HG03342 (cell line): Measurements from ENCODE around the gene MAB21L2.
"Not testable (repeated sequence)": the region's sequence is repeated elsewhere in the genome, so short reads cannot be mapped to it uniquely, and the experiment has no call there.

Experiments used
- ATAC-seq: cut with Tn5 transposase; IDR thresholded peaks from one replicate; pipeline ENCODE4 v1.9.1; 2021; ENCODE audit warnings: mild to moderate bottlenecking, moderate library complexity; ENCODE audit not compliant: unreplicated experiment

The MAB21L2 gene

DNA sequence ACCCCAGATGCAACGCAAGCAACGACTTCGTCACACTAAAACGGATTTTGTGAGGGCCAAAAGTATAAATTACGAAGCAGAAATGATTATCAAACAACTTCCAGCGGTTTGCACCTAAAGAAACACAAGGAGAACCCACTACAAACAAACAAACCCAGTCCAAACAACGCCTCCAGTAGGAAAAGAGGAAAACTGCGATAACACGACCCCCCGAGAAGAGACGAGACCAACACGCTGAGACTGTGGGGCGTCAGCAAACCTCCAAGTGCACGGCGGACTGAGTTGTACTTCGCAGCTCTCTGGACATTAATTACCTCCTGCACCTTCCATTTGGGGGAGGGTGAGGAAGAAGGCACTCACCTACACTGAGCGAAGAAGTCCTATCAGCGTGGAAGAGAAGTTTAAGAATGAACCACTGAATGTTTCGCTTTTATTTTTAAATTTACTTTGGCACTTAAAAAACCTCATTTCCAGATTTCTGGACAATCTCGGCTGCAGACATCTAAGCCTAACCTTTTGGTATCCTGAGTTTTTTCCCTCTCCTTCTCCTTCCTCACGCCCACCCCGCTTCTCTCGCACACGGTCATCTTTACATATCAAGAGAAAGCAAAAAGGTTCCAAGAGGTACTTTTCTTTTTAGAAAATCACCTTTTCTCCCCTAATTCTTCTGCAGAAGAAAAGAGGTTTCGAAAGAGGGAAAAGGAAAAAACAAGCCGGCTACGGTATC, at the start of gene MAB21L2:
Gene MAB21L2, plus strand, starts transcription at position 6 of the 727 bp plus-strand sequence. CDS start 879 bp downstream, outside the sequence.
- no peak for ATAC-seq

DNA sequence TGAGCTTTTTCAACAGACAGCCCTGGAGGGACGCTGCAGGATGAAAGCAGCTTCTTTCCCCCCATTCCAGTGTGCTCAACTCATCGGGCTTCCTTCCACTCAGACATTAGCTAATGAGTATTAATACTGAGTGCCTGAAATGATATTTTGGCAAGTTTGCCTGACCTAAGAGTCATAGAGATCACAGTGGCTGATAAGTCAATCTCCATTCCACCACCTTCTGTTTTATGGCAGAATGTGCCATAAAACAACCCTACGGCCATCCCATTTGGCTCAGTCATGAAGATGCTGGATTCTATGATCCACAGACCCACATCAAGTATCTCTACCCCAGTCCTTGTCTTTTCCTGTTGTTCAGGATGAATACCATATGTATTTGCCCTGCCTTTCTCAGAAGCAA, 48.3 kb upstream of the MAB21L2 start:
- no peak for ATAC-seq

DNA sequence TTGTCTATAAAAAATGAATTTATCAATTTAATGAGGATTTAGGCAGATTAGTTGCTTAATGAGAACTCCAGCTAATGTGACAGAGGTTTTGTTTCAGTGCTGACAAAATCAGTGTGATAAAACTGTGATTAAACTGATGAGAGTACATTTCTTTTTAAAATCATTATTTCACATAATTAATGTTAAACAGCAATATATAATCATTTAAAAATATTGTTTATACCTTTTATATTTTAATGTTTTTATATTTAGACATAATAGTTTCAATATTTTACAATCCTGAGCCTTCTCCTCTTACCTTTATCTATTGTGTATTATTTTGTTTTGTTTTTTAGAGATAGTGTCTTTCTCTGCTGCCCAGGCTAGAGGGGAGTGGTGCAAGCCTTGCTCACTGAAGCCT, 47.1 kb upstream of the MAB21L2 start:
- ATAC-seq, result no peak

DNA sequence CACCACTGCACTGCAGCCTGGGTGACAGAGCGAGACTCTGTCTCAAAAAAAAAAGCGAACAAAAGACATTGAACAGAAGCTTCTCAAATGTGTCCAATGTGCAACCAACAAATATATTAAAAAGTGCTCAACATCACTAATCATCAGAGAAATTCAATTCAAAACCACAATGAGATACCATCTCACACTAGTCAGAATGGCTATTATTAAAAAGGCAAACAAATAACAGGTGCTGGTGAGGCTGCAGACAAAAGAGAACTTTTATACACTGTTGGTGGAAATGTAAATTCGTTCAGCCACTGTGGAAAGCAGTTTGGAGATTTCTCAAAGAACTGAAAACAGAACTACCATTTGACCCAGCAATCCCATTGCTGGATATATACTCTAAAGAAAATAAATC, 44.0 kb upstream of the MAB21L2 start:
- not testable (repeated sequence) for ATAC-seq

DNA sequence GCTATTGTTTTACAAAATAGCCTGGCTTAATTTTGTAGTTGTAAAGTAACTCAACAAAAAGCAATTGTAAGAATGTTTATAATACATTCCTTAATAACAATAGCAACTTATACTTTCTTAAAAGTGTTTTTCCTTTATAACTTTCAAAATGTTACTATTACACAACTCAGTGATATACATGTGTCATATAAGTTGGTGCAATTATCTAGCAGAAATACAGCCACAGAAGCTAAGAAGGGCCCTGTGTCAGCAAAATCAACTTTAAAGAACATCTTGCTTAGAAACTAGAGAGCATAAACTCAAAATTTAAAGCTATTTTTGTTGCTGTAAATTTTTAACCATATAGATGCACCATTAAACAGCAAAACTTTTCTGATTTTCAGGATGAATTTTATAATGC, 41.4 kb upstream of the MAB21L2 start:
- no peak for ATAC-seq

DNA sequence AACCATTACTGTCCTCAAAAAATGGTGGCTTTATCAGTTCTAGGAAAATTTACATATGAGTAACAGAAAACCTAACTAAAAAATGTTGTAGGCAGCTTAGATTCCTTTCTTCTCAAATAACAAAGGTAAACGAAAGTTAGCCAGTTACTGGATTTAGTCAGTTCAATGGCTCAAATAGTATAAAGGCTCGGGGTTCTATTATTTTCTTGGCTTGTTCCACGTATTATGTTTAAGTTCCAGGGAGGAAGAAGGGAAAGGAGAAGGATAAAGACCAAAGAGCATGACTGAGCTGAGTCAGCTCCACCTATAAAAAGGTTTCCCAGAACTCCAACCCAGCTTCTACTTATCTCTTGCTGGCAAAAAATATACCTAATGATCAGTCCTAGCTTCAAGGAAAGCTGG, 41.0 kb upstream of the MAB21L2 start:
- ATAC-seq, result no peak

DNA sequence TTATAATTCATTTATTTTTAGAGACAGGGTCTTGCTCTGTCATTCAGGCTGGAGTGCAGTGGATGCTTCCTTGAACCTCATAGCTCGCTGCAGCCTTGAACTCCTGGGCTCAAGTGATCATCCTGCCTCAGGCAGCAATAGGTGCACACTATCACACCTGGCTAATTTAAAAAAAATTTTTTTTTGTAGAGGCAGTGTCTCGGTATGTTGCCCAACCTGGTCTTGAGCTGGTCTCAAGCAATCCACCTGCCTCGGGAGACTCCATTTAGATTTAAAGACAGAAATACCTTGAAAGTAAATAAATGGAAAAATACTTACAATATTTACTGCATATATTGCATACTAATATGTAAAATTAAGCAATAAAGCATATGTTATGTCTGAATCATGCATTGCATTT, 40.3 kb upstream of the MAB21L2 start:
- ATAC-seq, result no peak

DNA sequence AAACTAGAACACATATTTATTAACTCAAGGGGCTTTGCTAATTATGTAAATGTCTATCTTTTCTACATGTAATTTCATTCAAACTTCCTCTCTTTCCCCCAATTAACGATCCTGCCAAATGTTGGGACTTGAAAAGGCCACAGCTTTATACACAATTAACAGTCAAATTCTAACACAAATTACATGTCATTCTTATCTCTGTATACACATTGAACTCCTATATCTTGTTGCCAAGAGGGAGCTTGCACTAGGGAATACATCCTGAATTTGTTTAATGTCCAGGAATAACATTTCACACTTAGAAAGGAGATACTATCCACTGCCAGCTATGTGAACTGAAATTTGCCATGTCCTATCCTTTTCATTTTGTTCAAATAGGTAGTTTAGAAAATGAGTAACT, 38.9 kb upstream of the MAB21L2 start:
- ATAC-seq, result no peak

DNA sequence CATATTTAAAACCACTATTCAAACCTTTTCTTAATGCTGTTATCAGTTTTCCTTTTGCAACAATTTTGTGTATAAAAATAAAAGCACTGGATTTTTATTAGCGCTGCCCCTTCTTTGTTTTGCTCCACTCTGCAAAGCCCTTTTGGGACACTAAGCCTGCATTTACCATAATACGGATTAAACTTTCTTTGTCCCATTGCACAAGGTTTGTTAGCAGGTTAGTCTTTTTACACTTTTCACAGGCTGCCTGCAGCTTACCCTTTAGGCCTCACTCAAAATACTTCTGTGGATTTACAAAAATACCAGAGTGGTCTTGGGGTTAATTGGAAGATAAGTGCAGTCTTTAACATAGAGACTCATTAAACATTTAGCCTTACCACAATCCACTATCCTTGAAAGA, 35.7 kb upstream of the MAB21L2 start:
- ATAC-seq, result no peak

DNA sequence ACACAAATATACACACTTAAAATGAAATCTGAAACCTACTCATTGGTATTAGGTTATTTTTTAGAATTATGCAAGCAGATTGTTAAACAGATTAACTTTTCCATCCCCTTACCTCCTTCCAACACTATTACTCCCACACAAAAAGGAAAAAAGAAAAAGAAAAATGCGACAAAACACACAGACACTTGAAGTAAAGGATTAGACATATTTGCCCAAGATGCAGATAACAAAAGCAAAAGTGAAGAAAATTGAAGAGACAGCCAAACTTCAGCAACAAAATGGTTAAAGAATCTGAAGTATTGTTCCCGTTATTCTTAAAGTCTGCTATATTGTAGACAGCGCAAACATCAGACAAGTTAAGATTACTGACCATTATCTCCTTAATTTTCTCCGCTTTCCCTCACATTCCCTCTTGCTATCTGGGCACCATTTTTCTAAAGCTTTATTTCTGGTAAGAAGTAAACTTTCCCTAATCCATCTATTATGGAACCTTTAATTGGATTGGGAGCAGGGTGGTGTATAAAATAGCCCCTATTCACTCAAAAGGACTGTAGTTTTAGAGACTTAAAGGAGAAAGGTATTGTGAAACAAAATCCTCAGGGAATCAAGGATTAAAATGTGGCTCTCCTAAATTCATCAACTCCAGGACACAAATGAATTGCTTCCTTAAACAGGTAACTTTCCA, 34.7 kb upstream of the MAB21L2 start:
- ATAC-seq, result no peak

DNA sequence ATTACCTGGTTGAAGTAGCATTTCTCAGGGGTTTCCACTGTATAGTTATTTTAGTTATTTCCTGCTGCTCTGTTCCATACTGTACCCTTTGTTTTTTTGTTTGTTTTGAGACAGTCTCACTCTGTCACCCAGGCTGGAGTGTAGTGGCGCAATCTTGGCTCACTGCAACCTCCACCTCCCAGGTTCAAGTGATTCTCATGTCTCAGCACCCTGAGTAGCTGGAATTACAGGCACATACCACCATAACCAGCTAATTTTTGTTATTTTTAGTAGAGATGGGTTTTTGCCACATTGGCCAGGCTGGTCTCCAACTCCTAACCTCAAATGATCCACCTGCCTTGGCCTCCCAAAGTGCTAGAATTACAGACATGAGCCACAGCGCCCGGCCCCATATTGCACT, 24.1 kb upstream of the MAB21L2 start:
- ATAC-seq, result not testable (repeated sequence)

DNA sequence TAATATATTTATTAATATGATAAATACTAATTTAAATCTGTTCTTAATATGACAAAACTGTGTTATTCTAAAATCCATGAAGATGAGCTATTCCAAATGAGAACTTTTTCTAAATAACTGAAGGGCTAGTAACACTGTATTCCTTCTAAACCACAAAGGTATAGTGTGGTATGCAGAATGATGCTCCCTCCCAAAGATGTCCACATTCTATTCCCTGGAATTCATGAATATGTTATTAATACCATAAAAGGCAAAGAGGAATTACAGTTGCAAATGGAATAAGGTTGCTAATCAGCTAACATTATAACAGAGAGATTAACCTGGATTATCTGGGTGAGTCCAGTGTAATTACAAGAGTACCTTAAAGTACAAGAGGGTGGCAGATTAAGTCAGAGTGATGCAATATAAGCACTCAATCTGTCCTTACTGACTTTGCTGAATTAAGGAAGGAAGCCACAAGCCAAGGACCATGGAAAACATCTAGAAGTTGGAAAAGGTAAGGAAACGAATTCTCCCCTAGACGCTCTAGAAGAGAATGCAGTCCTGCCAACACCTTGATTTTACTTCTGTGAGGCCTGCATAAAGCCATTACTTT, 20.7 kb upstream of the MAB21L2 start:
- ATAC-seq, result no peak

DNA sequence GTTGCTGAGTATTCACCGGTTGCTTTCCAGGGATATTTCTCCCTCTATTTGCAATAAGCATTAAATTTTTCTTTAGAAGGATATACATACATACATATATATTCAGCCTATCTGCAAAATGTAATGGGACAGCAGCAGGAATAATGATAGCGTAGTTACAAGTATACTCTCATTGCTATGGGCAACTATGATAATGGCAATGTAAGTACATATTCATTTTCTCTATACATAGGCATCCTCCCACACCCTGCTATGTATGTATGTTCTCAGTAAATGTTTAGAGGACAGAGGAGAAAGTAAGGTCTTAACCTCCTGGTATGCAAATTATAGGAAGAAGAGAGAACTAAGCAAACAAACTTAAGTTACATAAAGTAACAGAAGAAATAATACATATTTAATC, 19.7 kb upstream of the MAB21L2 start:
- ATAC-seq, result no peak

DNA sequence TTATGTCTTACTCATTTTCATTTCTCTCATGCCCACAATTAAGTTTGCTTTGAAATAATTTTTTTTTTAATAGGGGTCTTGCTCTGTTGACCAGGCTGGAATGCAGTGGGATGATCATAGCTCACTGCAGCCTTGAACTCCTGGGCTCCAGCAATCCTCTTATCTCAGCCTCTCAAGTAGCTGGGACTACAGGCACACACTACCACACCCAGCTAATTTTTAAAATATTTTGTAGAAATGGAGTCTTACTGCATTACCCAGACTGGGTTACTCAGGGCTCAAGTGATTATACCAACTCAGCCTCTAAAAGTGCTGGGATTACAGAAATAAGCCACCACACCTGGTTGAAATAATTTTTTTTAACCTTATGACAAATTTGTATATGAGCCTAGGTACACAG, 19.2 kb upstream of the MAB21L2 start:
- ATAC-seq, result no peak

DNA sequence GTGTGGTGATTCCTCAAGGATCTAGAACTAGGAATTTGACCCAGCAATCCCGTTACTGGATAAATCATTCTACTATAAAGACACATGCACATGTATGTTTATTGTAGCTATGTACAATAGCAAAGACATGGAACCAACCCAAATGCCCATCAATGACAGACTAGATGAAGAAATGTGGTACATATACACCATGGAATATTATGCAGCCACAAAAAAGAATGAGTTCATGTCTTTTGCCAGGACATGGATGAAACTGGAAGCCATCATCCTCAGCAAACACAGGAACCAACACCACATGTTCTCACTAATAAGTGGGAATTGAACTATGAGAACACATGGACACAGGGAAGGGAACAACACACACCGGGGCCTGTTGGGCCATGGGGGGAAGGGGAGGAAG, 17.0 kb upstream of the MAB21L2 start:
- ATAC-seq, result not testable (repeated sequence)

DNA sequence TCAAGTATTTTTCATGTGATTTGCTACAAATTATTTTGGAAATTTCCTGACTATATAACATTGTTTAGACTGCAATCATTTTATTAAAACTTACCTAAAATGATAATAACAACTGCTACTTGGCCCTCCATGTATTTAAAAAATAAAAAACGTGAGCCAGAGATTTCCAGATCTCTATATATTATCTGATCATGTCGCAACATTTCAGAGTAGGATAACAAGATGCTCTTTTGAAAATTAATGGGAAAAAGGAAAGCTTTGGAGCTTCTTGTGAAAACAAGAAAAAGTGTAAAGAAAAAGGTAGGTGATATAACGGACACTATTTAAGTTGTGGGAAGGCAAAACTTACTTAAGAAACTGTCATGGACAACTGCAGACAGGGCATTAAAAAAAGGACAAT, 14.9 kb upstream of the MAB21L2 start:
- no peak for ATAC-seq

DNA sequence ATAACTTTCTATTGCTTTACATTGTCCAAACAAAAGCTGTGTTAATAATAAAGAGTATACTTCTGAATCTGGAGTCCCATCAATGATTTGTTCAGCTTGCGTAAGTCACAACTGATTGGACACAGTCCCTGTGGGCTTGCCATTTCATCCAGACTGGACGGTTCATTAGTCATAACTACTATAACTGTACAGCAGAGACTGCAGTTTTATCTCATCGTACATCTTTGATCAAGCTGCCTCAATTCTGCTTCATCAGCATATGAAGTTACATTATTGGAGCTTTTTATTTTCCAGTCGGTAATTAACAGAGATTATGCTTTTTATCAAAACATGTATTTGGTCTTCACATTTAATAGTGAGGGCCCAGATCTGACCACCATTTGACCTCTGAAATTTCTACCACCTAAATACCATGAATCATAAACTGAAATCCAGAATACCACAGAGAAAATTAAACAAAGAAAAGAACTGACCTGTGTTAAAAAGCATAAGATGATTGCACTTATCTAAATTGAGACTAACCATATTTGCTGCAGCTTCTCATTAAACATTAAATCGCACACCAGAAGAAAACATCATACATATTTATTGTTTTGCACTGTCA, 12.5 kb upstream of the MAB21L2 start:
- no peak for ATAC-seq

DNA sequence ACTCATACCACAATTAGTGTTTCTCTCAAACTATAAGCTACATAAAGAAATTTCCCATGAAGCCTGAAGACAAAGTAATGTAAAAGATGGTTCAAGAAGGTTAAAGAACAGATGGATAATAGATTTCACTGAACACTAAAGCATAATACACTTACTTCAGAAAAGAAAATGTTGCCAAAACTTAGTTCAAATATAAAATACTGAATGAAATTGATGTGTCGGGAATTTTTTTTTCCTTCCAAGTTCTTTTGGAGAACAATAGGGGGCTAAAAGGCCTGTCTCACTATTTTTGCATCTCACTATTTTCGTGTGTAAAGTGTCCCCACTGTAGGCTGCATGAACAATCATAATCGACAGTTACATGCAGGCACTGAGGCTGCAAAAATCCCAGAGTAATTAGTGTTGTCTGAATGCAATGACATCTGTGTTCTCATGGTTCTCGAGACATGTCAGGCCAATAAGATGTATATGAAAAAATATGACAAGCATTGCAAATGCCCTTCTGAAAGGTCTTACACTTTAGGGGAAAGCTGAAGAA, 11.9 kb upstream of the MAB21L2 start:
- no peak for ATAC-seq

DNA sequence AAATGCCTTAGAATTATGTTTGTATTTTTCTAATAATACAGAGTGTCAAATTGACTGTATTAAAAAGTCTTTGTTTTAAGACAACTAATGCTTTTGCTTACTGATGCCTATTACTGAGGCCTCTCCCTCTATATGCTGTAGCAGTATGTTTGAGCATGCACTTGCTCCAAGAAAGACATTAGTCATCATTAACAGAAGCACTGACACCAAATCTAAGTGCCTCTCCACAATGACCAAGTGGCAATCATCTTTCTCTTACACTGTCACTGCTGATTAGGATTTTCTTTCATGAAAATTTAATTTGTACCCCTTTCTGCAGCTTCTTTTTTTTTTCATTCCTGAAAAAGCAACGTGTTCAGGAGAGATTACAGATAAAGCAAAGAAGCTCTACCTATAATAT, 11.1 kb upstream of the MAB21L2 start:
- ATAC-seq, result no peak

DNA sequence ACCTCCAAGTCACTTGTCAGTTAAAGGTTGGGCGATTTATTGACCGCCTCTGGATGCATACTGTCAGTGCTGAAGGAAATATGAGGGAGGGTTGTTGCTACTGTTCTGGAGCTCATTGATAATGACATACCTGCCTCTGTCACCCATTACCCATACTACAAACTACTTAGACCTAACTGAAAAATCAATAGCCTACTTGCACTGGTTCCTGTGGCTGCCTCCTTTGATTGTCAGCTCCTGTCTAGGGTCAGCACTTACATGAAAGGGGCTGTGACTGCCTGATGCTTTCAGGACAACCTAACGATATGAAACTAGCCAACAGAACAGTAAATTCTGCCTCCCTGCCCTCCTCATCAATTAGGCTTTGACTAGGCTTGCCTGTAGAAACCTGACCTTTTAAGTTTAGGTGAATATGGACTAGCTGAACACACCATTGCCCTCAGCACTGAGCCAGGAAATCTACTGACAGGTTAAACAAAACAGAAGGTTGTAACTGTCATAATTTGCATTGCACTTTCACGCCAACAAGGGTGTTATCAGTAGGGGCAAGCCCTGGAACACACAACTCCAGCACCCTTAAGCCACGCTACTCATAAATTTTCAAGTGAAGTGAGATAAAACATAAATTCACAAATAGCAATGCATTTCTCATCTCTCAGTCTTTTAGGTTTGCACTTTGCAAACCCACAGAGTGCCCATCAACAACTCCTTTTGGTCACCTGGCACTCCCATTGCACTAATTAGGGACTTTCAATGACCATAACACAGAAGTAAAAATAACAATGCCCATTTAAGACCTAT, 9.0 kb upstream of the MAB21L2 start:
- ATAC-seq, result no peak

DNA sequence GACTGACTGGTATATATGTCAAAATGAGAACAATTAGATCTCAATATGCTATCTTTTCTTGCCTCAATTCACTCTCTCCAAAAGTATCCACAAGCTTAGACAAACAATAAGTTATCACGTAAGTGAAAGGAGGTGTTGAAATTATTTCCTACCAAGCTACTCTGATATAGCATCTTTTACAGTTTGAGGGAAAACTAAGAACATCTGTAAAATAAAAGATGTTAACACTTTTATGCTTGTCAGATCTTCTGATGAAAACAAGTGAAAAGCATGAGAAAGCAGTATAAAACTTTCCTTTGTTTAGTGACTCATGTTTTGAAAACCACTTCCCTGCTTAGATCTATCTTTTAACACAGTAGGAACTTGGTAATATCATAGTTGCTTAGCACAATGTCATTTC, 8.4 kb upstream of the MAB21L2 start:
- ATAC-seq, result no peak
